Activated T-cell treated with anti-CD3 and anti-CD28 coated beads, Interleukin-2, amount 50 U/mL, for 4 hours (primary cell): ENCODE results near the gene CDC14B. TPM values are rescaled to one million over a fixed set of nuclear protein-coding genes. Genes with fewer than 3 reads are reported as not detected.
"Not testable (repeated sequence)": the region's sequence is repeated elsewhere in the genome, so short reads cannot be mapped to it uniquely, and the experiment has no call there.

Source experiments
- ATAC-seq, 2 donors: fragments of 200-7000 bp; cut with Tn5 transposase; one replicate each; pipeline ENCODE4 v1.10.0; 2021
- DNase-seq: peaks from one replicate; pipeline ENCODE4 v3.0.0-alpha.2; 2020
- H3K27me3 Mint-ChIP-seq: one replicate; pipeline ENCODE4 v1.8.0; 2021; ENCODE audit warnings: low read depth, mixed read lengths
- H3K36me3 Mint-ChIP-seq: one replicate; pipeline ENCODE4 v1.8.0; 2022; ENCODE audit warnings: mixed read lengths; ENCODE audit not compliant: insufficient read depth
- H3K4me1 Mint-ChIP-seq: one replicate; pipeline ENCODE4 v1.8.0; 2021; ENCODE audit warnings: low read depth, mixed read lengths
- H3K4me3 Mint-ChIP-seq: one replicate; pipeline ENCODE4 v1.8.0; 2021; ENCODE audit warnings: mild to moderate bottlenecking, moderate library complexity, mixed read lengths
- H3K9me3 Mint-ChIP-seq: one replicate; pipeline ENCODE4 v1.8.0; 2021; ENCODE audit warnings: mixed read lengths
- total RNA-seq, 3 donors: library from RNA; stranded (reverse); gene quantifications; one replicate each; pipeline ENCODE4 v1.2.1, GENCODE V29; 2021

The CDC14B gene
- total RNA-seq, 3 donors from 2014 or later: 1.7 to 2.9 (median 2.5) TPM

GRCh38 chr9:96519787-96520186 is 99.9 kb downstream of the CDC14B start:
- Mint-ChIP-seq H3K9me3 (no peaks in the 10 kb centered on the region), H3K36me3 (peaks cover 17% of the 10 kb centered on the region), H3K4me1 (peaks cover 16% of the 10 kb centered on the region), H3K4me3 (no peak overlapping the region), H3K27me3 (no peaks in the 10 kb centered on the region)
- no peak for ATAC-seq
- DNase-seq: no peak

GRCh38 chr9:96519095-96519494 is 100.5 kb downstream of the CDC14B start:
- Mint-ChIP-seq H3K4me1 (peaks cover 16% of the 10 kb centered on the region), H3K9me3 (no peaks in the 10 kb centered on the region), H3K4me3 (no peak overlapping the region), H3K36me3 (peaks cover 19% of the 10 kb centered on the region), H3K27me3 (no peaks in the 10 kb centered on the region)
- ATAC-seq: no peak
- no peak for DNase-seq

- ATAC-seq: no peak
- Mint-ChIP-seq H3K4me3 (no peak overlapping the region), H3K4me1 (no peaks in the 10 kb centered on the region), H3K36me3 (peaks cover 12% of the 10 kb centered on the region), H3K9me3 (no peaks in the 10 kb centered on the region), H3K27me3 (no peaks in the 10 kb centered on the region)
- DNase-seq: no peak
Observed at GRCh38 chr9:96515621-96516470, 103.8 kb downstream of the CDC14B start.

GRCh38 chr9:96514800-96515158 is 104.9 kb downstream of the CDC14B start:
- no peaks in the 10 kb centered on the region for H3K27me3 Mint-ChIP-seq
- DNase-seq: no peak
- no peaks in the 10 kb centered on the region for H3K9me3 Mint-ChIP-seq
- no peak overlapping the region for H3K4me3 Mint-ChIP-seq
- no peak for ATAC-seq
- peaks cover 4% of the 10 kb centered on the region for H3K4me1 Mint-ChIP-seq
- peaks cover 10% of the 10 kb centered on the region for H3K36me3 Mint-ChIP-seq

GRCh38 chr9:96514108-96514799 is 105.4 kb downstream of the CDC14B start:
- Mint-ChIP-seq H3K27me3 (no peaks in the 10 kb centered on the region), H3K4me1 (peaks cover 5% of the 10 kb centered on the region), H3K4me3 (no peak overlapping the region), H3K9me3 (no peaks in the 10 kb centered on the region), H3K36me3 (peaks cover 9% of the 10 kb centered on the region)
- DNase-seq (no peak), ATAC-seq (no peak)

GRCh38 chr9:96513622-96514021 is 106.0 kb downstream of the CDC14B start:
- H3K9me3 Mint-ChIP-seq: no peaks in the 10 kb centered on the region
- peaks cover 9% of the 10 kb centered on the region for H3K36me3 Mint-ChIP-seq
- no peaks in the 10 kb centered on the region for H3K27me3 Mint-ChIP-seq
- no peak overlapping the region for H3K4me3 Mint-ChIP-seq
- ATAC-seq: no peak
- no peak for DNase-seq
- H3K4me1 Mint-ChIP-seq: peaks cover 5% of the 10 kb centered on the region

- H3K36me3 Mint-ChIP-seq: peaks cover 9% of the 10 kb centered on the region
- peaks cover 5% of the 10 kb centered on the region for H3K4me1 Mint-ChIP-seq
- no peaks in the 10 kb centered on the region for H3K27me3 Mint-ChIP-seq
- no peaks in the 10 kb centered on the region for H3K9me3 Mint-ChIP-seq
- ATAC-seq (no peak), DNase-seq (no peak)
- no peak overlapping the region for H3K4me3 Mint-ChIP-seq
Observed at GRCh38 chr9:96512240-96512639, 107.4 kb downstream of the CDC14B start.

GRCh38 chr9:96510258-96510657 is 109.4 kb downstream of the CDC14B start:
- DNase-seq (no peak), ATAC-seq (no peak)
- Mint-ChIP-seq H3K4me1 (peaks cover 5% of the 10 kb centered on the region), H3K36me3 (peaks cover 9% of the 10 kb centered on the region), H3K9me3 (no peaks in the 10 kb centered on the region), H3K27me3 (no peaks in the 10 kb centered on the region), H3K4me3 (no peak overlapping the region)

GRCh38 chr9:96509848-96510247 is 109.8 kb downstream of the CDC14B start:
- Mint-ChIP-seq H3K27me3 (no peaks in the 10 kb centered on the region), H3K4me1 (peaks cover 5% of the 10 kb centered on the region), H3K36me3 (peaks cover 8% of the 10 kb centered on the region), H3K9me3 (no peaks in the 10 kb centered on the region), H3K4me3 (no peak overlapping the region)
- ATAC-seq (no peak), DNase-seq (no peak)

- DNase-seq: no peak
- ATAC-seq: no peak
- Mint-ChIP-seq H3K4me1 (peaks cover 5% of the 10 kb centered on the region), H3K27me3 (no peaks in the 10 kb centered on the region), H3K9me3 (no peaks in the 10 kb centered on the region), H3K36me3 (peaks cover 9% of the 10 kb centered on the region), H3K4me3 (no peak overlapping the region)
Observed at GRCh38 chr9:96509026-96509425, 110.6 kb downstream of the CDC14B start.

- no peaks in the 10 kb centered on the region for H3K27me3 Mint-ChIP-seq
- H3K36me3 Mint-ChIP-seq: peaks cover 12% of the 10 kb centered on the region
- H3K4me1 Mint-ChIP-seq: peaks cover 5% of the 10 kb centered on the region
- DNase-seq (no peak), ATAC-seq (no peak)
- H3K9me3 Mint-ChIP-seq: no peaks in the 10 kb centered on the region
- H3K4me3 Mint-ChIP-seq: no peak overlapping the region
Observed at GRCh38 chr9:96508227-96508940, 111.3 kb downstream of the CDC14B start.

- no peak for DNase-seq
- no peaks in the 10 kb centered on the region for H3K9me3 Mint-ChIP-seq
- peaks cover 12% of the 10 kb centered on the region for H3K36me3 Mint-ChIP-seq
- no peak for ATAC-seq
- no peak overlapping the region for H3K4me3 Mint-ChIP-seq
- H3K4me1 Mint-ChIP-seq: peaks cover 5% of the 10 kb centered on the region
- H3K27me3 Mint-ChIP-seq: no peaks in the 10 kb centered on the region
Observed at GRCh38 chr9:96505316-96505991, 114.2 kb downstream of the CDC14B start.

GRCh38 chr9:96503918-96504317 is 115.7 kb downstream of the CDC14B start:
- H3K27me3 Mint-ChIP-seq: no peaks in the 10 kb centered on the region
- no peak overlapping the region for H3K4me3 Mint-ChIP-seq
- no peak for DNase-seq
- ATAC-seq: no peak
- H3K4me1 Mint-ChIP-seq: no peaks in the 10 kb centered on the region
- peaks cover 12% of the 10 kb centered on the region for H3K36me3 Mint-ChIP-seq
- H3K9me3 Mint-ChIP-seq: no peaks in the 10 kb centered on the region

GRCh38 chr9:96503374-96503748 is 116.3 kb downstream of the CDC14B start:
- peaks cover 12% of the 10 kb centered on the region for H3K36me3 Mint-ChIP-seq
- not testable (repeated sequence) for H3K9me3 Mint-ChIP-seq, H3K27me3 Mint-ChIP-seq, H3K4me3 Mint-ChIP-seq, ATAC-seq, DNase-seq, H3K4me1 Mint-ChIP-seq
